CD14-positive monocyte (primary cell): ENCODE measurements around the gene AIG1. TPM values are rescaled to one million over a fixed set of nuclear protein-coding genes. Genes with fewer than 3 reads are reported as not detected.

ENCODE experiments used
- DNase-seq, 3 donors: peaks; one replicate each; pipeline ENCODE4 v3.0.0-alpha.2; 2011 to 2022
- H2AFZ ChIP-seq: 2 replicates; pipeline ENCODE4 v1.6.0; 2012; ENCODE audit warnings: mild to moderate bottlenecking, low read depth, low read length, inconsistent platforms; ENCODE audit not compliant: insufficient read depth, poor library complexity, severe bottlenecking
- H3K27ac ChIP-seq, 2 donors: 1 replicate in 1 of 2; 2 replicates in 1 of 2; pipeline ENCODE4 v1.5.1; 2012 to 2013; ENCODE audit warnings: low read length in 2 of 2, control low read depth in 1 of 2, inconsistent platforms in 1 of 2, low read depth in 1 of 2, mild to moderate bottlenecking in 1 of 2
- H3K27me3 ChIP-seq, 2 donors: one replicate each; pipeline versions ENCODE4 v1.6.0 to v1.6.1; 2011 to 2013; ENCODE audit warnings: low read length in 2 of 2; ENCODE audit not compliant: control insufficient read depth in 2 of 2, insufficient read depth in 2 of 2
- H3K36me3 ChIP-seq, 2 donors: replicated peaks in 1 of 2; 1 replicate in 1 of 2; 2 replicates in 1 of 2; pipeline versions ENCODE4 v1.5.1 to v1.6.1; 2012 to 2013; ENCODE audit warnings: low read length in 2 of 2, control low read depth in 1 of 2, inconsistent platforms in 1 of 2, mild to moderate bottlenecking in 1 of 2; ENCODE audit not compliant: insufficient read depth in 2 of 2, control insufficient read depth in 1 of 2
- H3K4me1 ChIP-seq, 2 donors: 1 replicate in 1 of 2; 2 replicates in 1 of 2; pipeline versions ENCODE4 v1.5.1 to v1.6.1; 2012 to 2013; ENCODE audit warnings: low read length in 2 of 2, control low read depth in 1 of 2, inconsistent platforms in 1 of 2, mild to moderate bottlenecking in 1 of 2, moderate library complexity in 1 of 2; ENCODE audit not compliant: insufficient read depth in 2 of 2, control insufficient read depth in 1 of 2
- H3K4me2 ChIP-seq: replicated peaks from 2 replicates; pipeline ENCODE3; 2012; ENCODE audit warnings: low read length, moderate library complexity, mild to moderate bottlenecking; ENCODE audit not compliant: poor library complexity, severe bottlenecking; ENCODE audit errors: extremely low read depth
- H3K4me3 ChIP-seq, 3 experiments: fragments of 200-600 bp in 1 of 3; sonication (generic) in 1 of 3; replicated peaks in 1 of 3; 1 replicate in 2 of 3; 2 replicates in 1 of 3; pipeline ENCODE4 v1.5.1; 2011 to 2013; ENCODE audit warnings: low read length in 3 of 3, mild to moderate bottlenecking in 3 of 3, control low read depth in 2 of 3, low read depth in 2 of 3, inconsistent platforms in 1 of 3, moderate library complexity in 1 of 3
- H3K79me2 ChIP-seq: 2 replicates; pipeline ENCODE4 v1.6.0; 2012; ENCODE audit warnings: mild to moderate bottlenecking, control low read depth, inconsistent platforms, low read length, moderate library complexity; ENCODE audit not compliant: insufficient read depth
- H3K9ac ChIP-seq: 2 replicates; pipeline ENCODE4 v1.6.0; 2017; ENCODE audit warnings: low read length, mild to moderate bottlenecking; ENCODE audit not compliant: insufficient read depth, poor library complexity, severe bottlenecking
- H3K9me3 ChIP-seq, 2 donors: replicated peaks in 1 of 2; 1 replicate in 1 of 2; 2 replicates in 1 of 2; pipeline versions ENCODE4 v1.5.1 to v1.6.1; 2012 to 2013; ENCODE audit warnings: low read length in 2 of 2, control low read depth in 1 of 2; ENCODE audit not compliant: control insufficient read depth in 1 of 2, insufficient read depth in 1 of 2
- H4K20me1 ChIP-seq: 2 replicates; pipeline ENCODE4 v1.6.0; 2012; ENCODE audit warnings: mild to moderate bottlenecking, low read length, control low read depth, moderate library complexity; ENCODE audit not compliant: insufficient read depth
- H3K27ac Mint-ChIP-seq, 7 donors: one replicate each; pipeline ENCODE4 v1.8.0; 2020; ENCODE audit warnings: mild to moderate bottlenecking in 7 of 7, mixed read lengths in 7 of 7, moderate library complexity in 6 of 7, inconsistent platforms in 2 of 7
- H3K27me3 Mint-ChIP-seq, 3 donors: one replicate each; pipeline ENCODE4 v1.8.0; 2021 to 2022; ENCODE audit warnings: low read depth in 3 of 3, mild to moderate bottlenecking in 3 of 3, mixed read lengths in 3 of 3, moderate library complexity in 3 of 3, inconsistent platforms in 1 of 3
- H3K36me3 Mint-ChIP-seq, 2 donors: one replicate each; pipeline ENCODE4 v1.8.0; 2020; ENCODE audit warnings: mixed read lengths in 2 of 2, inconsistent platforms in 1 of 2, mild to moderate bottlenecking in 1 of 2
- H3K4me1 Mint-ChIP-seq: one replicate; pipeline ENCODE4 v1.8.0; 2020; ENCODE audit warnings: mild to moderate bottlenecking, mixed read lengths
- H3K4me3 Mint-ChIP-seq, 2 donors: one replicate each; pipeline ENCODE4 v1.8.0; 2020; ENCODE audit warnings: mild to moderate bottlenecking in 2 of 2, mixed read lengths in 2 of 2, moderate library complexity in 1 of 2
- H3K9me3 Mint-ChIP-seq, 7 donors: one replicate each; pipeline ENCODE4 v1.8.0; 2020 to 2022; ENCODE audit warnings: mixed read lengths in 7 of 7, mild to moderate bottlenecking in 6 of 7, moderate library complexity in 6 of 7, inconsistent platforms in 2 of 7
- CTCF ChIP-seq: fragments of 200-600 bp; IDR thresholded peaks from one replicate; pipeline ENCODE4 v1.8.0; 2022; ENCODE audit warnings: antibody characterized with exemption, mild to moderate bottlenecking
- WGBS: methylation state at CpG from one replicate; pipeline ENCODE4 v1.1.5; 2013; ENCODE audit warnings: missing lambda C conversion rate; ENCODE audit not compliant: insufficient coverage; 5-methylcytosine and 5-hydroxymethylcytosine counted together
- intact Hi-C, 2 donors: fragments of 100-400 bp; cut with micrococcal nuclease; formaldehyde crosslinking; loops; one replicate each; pipeline versions ENCODE4 v1.15.0 to v1.15.1; 2023
- polyA plus RNA-seq, 3 donors: library from polyadenylated mRNA; depleted of rRNA in 1 of 3; unstranded in 2 of 3; stranded (reverse) in 1 of 3; fragments of 300-500 nt in 2 of 3; fragments of >200 nt in 1 of 3; fragmentation: Illumina TruSeq in 2 of 3; gene quantifications; 1 replicate in 2 of 3; 2 replicates in 1 of 3; pipeline ENCODE4 v1.2.3, GENCODE V29; 2012 to 2021

Gene AIG1
- polyA plus RNA-seq, 3 donors, result 6.7 to 7.6 (median 6.8) TPM

DNA sequence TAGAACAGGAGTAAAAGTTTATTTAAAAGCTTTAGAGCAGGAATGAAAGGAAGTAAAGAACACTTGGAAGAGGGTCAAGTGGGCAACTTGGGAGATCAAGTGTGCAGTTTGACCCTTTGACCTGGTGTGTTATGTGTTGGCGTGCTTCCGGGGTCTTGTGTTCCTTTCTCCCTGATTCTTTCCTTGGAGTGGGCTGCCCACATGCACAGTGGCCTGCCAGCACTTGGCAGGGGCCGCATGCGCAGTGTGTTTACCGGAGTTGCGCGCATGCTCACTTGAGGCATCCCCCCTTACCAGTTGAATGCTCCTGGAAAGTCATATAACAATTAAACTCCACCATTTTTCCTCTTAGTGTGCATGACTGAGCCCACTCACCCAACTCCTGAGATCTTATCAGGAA is 229.5 kb downstream of the AIG1 start:
- H3K27me3 Mint-ChIP-seq, result no peaks in the 10 kb centered on the region
- WGBS, result 94% methylated on average over 7 of the region's 7 CpGs
- DNase-seq, result no peak
- no peak for TF ChIP-seq CTCF
- H3K4me1 Mint-ChIP-seq, result no peaks in the 10 kb centered on the region
- no peak overlapping the region for H3K4me3 Mint-ChIP-seq
- no peaks in the 10 kb centered on the region for H3K79me2 ChIP-seq
- H3K27ac Mint-ChIP-seq, result no peak overlapping the region
- H3K9ac ChIP-seq, result no peak overlapping the region
- no peaks in the 10 kb centered on the region for H3K27me3 ChIP-seq
- H4K20me1 ChIP-seq, result no peaks in the 10 kb centered on the region
- no peaks in the 10 kb centered on the region for H3K36me3 ChIP-seq
- H3K36me3 Mint-ChIP-seq, result no peaks in the 10 kb centered on the region
- no peaks in the 10 kb centered on the region for H3K9me3 ChIP-seq
- peaks cover 0 to 2% (median 0%) of the 10 kb centered on the region in 7 donors for H3K9me3 Mint-ChIP-seq
- no peak overlapping the region for H3K27ac ChIP-seq
- intact Hi-C loops, result no loop called here
- no peak overlapping the region for H2AFZ ChIP-seq
- no peak overlapping the region for H3K4me3 ChIP-seq
- no peak overlapping the region for H3K4me2 ChIP-seq
- no peaks in the 10 kb centered on the region for H3K4me1 ChIP-seq

GRCh38 chr6:143293523-143293922 is 232.8 kb downstream of the AIG1 start:
- Mint-ChIP-seq H3K27ac (no peak overlapping the region), H3K9me3 (peaks cover 0 to 3% (median 0%) of the 10 kb centered on the region in 7 donors), H3K4me1 (no peaks in the 10 kb centered on the region), H3K4me3 (no peak overlapping the region), H3K36me3 (no peaks in the 10 kb centered on the region), H3K27me3 (no peaks in the 10 kb centered on the region)
- Histone ChIP-seq H3K4me2 (no peak overlapping the region), H3K4me3 (no peak overlapping the region), H3K9ac (no peak overlapping the region), H3K36me3 (no peaks in the 10 kb centered on the region), H3K4me1 (no peaks in the 10 kb centered on the region), H3K9me3 (no peaks in the 10 kb centered on the region), H2AFZ (no peak overlapping the region), H3K27ac (no peak overlapping the region), H3K79me2 (no peaks in the 10 kb centered on the region), H3K27me3 (no peaks in the 10 kb centered on the region), H4K20me1 (no peaks in the 10 kb centered on the region)
- DNase-seq, result no peak
- intact Hi-C loops, result no loop called here
- no peak for TF ChIP-seq CTCF
